HepG2 (cell line): Measurements from ENCODE around the gene PRDM10. TPM values are rescaled to one million over a fixed set of nuclear protein-coding genes. Genes with fewer than 3 reads are reported as not detected.

Source experiments
- FOXP1 ChIP-seq, 2 experiments: fragments of 450-650 bp in 1 of 2; IDR thresholded peaks; 2 replicates each; pipeline ENCODE4 v1.6.1; 2017 to 2018; ENCODE audit warnings: antibody characterized with exemption in 1 of 2
- FOXP4 ChIP-seq: sonication (generic); formaldehyde crosslinking; IDR thresholded peaks from 2 replicates; pipeline ENCODE4 v1.4.0; 2020; ENCODE audit warnings: missing genetic modification reagents
- GFI1 ChIP-seq: sonication (generic); formaldehyde crosslinking; IDR thresholded peaks from 2 replicates; pipeline ENCODE4 v1.5.0; 2020; ENCODE audit warnings: missing genetic modification reagents, mild to moderate bottlenecking, borderline replicate concordance
- HES4 ChIP-seq: sonication (generic); formaldehyde crosslinking; IDR thresholded peaks from 2 replicates; pipeline ENCODE4 v1.9.0; 2021; ENCODE audit warnings: mild to moderate bottlenecking, missing genetic modification reagents, borderline replicate concordance
- HNF4G ChIP-seq, 2 experiments: sonication (generic) in 1 of 2; formaldehyde crosslinking in 1 of 2; IDR thresholded peaks; 2 replicates each; pipeline versions ENCODE4 v1.4.0 to v1.6.1; 2011 to 2020; ENCODE audit warnings: borderline replicate concordance in 2 of 2, low read depth in 2 of 2, mild to moderate bottlenecking in 2 of 2, low read length in 1 of 2, missing genetic modification reagents in 1 of 2, moderate library complexity in 1 of 2
- HNRNPL ChIP-seq: fragments of 200-400 bp; formaldehyde crosslinking; IDR thresholded peaks from 2 replicates; pipeline ENCODE4 v1.6.1; 2017; ENCODE audit warnings: mild to moderate bottlenecking, low read depth, low read length
- KAT7 ChIP-seq: IDR thresholded peaks from 2 replicates; pipeline ENCODE4 v1.6.1; 2018; ENCODE audit warnings: borderline replicate concordance, missing compliant biosample characterization
- LRRFIP1 ChIP-seq: sonication (generic); formaldehyde crosslinking; conservative IDR thresholded peaks from 2 replicates; pipeline ENCODE4 v1.4.0; 2020; ENCODE audit warnings: missing genetic modification reagents
- MAFF ChIP-seq: IDR thresholded peaks from 2 replicates; pipeline ENCODE4 v1.6.1; 2011; ENCODE audit warnings: low read depth, low read length, improper control_type of control experiment
- MEIS2 ChIP-seq: sonication (generic); formaldehyde crosslinking; IDR thresholded peaks from 2 replicates; pipeline ENCODE4 v1.9.0; 2021; ENCODE audit warnings: mild to moderate bottlenecking, missing genetic modification reagents
- MIER2 ChIP-seq: IDR thresholded peaks from 2 replicates; pipeline ENCODE4 v1.6.1; 2016; ENCODE audit warnings: missing biosample characterization, missing genetic modification reagents
- PITX1 ChIP-seq: sonication (generic); formaldehyde crosslinking; IDR thresholded peaks from 2 replicates; pipeline ENCODE4 v1.5.1; 2020; ENCODE audit warnings: mild to moderate bottlenecking, missing genetic modification reagents
- POLR2AphosphoS5 ChIP-seq: IDR thresholded peaks from 2 replicates; pipeline ENCODE4 v1.6.1; 2012; ENCODE audit warnings: low read depth, low read length
- POLR2G ChIP-seq: fragments of 200-400 bp; formaldehyde crosslinking; IDR thresholded peaks from 2 replicates; pipeline ENCODE4 v1.6.1; 2018; ENCODE audit warnings: mild to moderate bottlenecking, low read depth, low read length, moderate library complexity
- PRDM15 ChIP-seq: sonication (generic); formaldehyde crosslinking; IDR thresholded peaks from 2 replicates; pipeline ENCODE4 v1.4.0; 2020; ENCODE audit warnings: missing genetic modification reagents
- SOX5 ChIP-seq: IDR thresholded peaks from 2 replicates; pipeline ENCODE4 v1.6.1; 2016; ENCODE audit warnings: borderline replicate concordance
- SP4 ChIP-seq: sonication (generic); formaldehyde crosslinking; IDR thresholded peaks from 2 replicates; pipeline ENCODE4 v1.8.1; 2023; ENCODE audit warnings: mild to moderate bottlenecking, missing genetic modification reagents
- TCF12 ChIP-seq, 2 experiments: fragments of 450-650 bp in 1 of 2; sonication (generic) in 1 of 2; formaldehyde crosslinking in 1 of 2; IDR thresholded peaks; 2 replicates each; pipeline versions ENCODE4 v1.6.1 to v1.8.0; 2017 to 2022; ENCODE audit warnings: antibody characterized with exemption in 1 of 2, mild to moderate bottlenecking in 1 of 2, missing genetic modification reagents in 1 of 2, moderate library complexity in 1 of 2
- ZC3H13 ChIP-seq: sonication (generic); formaldehyde crosslinking; IDR thresholded peaks from 2 replicates; pipeline ENCODE4 v1.8.1; 2023; ENCODE audit warnings: mild to moderate bottlenecking, missing genetic modification reagents, moderate library complexity
- ZNF17 ChIP-seq: sonication (generic); formaldehyde crosslinking; IDR thresholded peaks from 2 replicates; pipeline ENCODE4 v1.5.0; 2020; ENCODE audit warnings: mild to moderate bottlenecking, missing genetic modification reagents
- ZNF225 ChIP-seq: sonication (generic); formaldehyde crosslinking; IDR thresholded peaks from 2 replicates; pipeline ENCODE4 v1.4.0; 2020; ENCODE audit warnings: mild to moderate bottlenecking, missing genetic modification reagents
- ZNF383 ChIP-seq: sonication (generic); formaldehyde crosslinking; IDR thresholded peaks from 2 replicates; pipeline ENCODE4 v1.4.0; 2020; ENCODE audit warnings: missing genetic modification reagents, mild to moderate bottlenecking, borderline replicate concordance
- ZNF446 ChIP-seq: sonication (generic); formaldehyde crosslinking; IDR thresholded peaks from 2 replicates; pipeline ENCODE4 v1.5.0; 2020; ENCODE audit warnings: mild to moderate bottlenecking, missing genetic modification reagents
- ZSCAN31 ChIP-seq: sonication (generic); formaldehyde crosslinking; IDR thresholded peaks from 2 replicates; pipeline ENCODE4 v1.5.0; 2020; ENCODE audit warnings: low read depth, mild to moderate bottlenecking, missing genetic modification reagents
- polyA plus RNA-seq, 8 experiments: library from polyadenylated mRNA; depleted of rRNA in 3 of 8; stranded (reverse) in 7 of 8; unstranded in 1 of 8; fragments of >200 nt; fragmentation: Illumina TruSeq in 4 of 8; extraction: Trizol in 4 of 8; gene quantifications; 2 replicates each; pipeline versions ENCODE4 v1.2.1 to v1.2.3, GENCODE V29; 2011 to 2016; ENCODE audit warnings: low read depth in 4 of 8, missing spikeins in 1 of 8, mixed read lengths in 1 of 8; ENCODE audit not compliant: insufficient read depth in 1 of 8
- total RNA-seq, 5 experiments: library from RNA; depleted of rRNA; stranded (reverse); fragments of >200 nt; fragmentation: Illumina TruSeq; extraction: Trizol; gene quantifications; 2 replicates each; pipeline ENCODE4 v1.2.3, GENCODE V29; 2016; ENCODE audit warnings: low read depth in 1 of 5

Gene PRDM10
- total and polyA plus RNA-seq, 2 of the 13 experiments (the other 11 are each of a cell fraction or from before 2014, with no cell fraction given), result 5.7 to 5.8 TPM

GRCh38 chr11:130037058-130037457 lies 34.4 kb upstream of the PRDM10 start (continued):
- no peak for TF ChIP-seq PRDM15
- TF ChIP-seq TCF12 (IDR thresholded peaks at IDR 0.05), result no peak
- no peak for TF ChIP-seq TCF12 (CRISPR knock-in tag; IDR thresholded peaks at IDR 0.05)
- TF ChIP-seq FOXP1 (IDR thresholded peaks at IDR 0.05), result no peak
- TF ChIP-seq FOXP1 (CRISPR knock-in tag; IDR thresholded peaks at IDR 0.05), result no peak
- TF ChIP-seq MIER2, result no peak
- no peak for TF ChIP-seq ZSCAN31 (CRISPR knock-in tag)
- TF ChIP-seq SP4 (CRISPR knock-in tag), result no peak
- 0 out of 2 replicates have a peak, but pooled peaks have one; percentile 15 for TF ChIP-seq SOX5 (CRISPR knock-in tag)
- TF ChIP-seq HNRNPL, result no peak
- no peak for TF ChIP-seq ZNF17 (CRISPR knock-in tag)
- TF ChIP-seq KAT7 (CRISPR knock-in tag), result 0 out of 2 replicates have a peak, but pooled peaks have one; percentile 19
- no peak for TF ChIP-seq ZNF446 (CRISPR knock-in tag)
- TF ChIP-seq PITX1 (CRISPR knock-in tag), result no peak
- no peak for TF ChIP-seq HES4 (CRISPR knock-in tag)
- TF ChIP-seq LRRFIP1, result no peak
- TF ChIP-seq MAFF, result peak; percentile 76
- no peak for TF ChIP-seq POLR2AphosphoS5
- TF ChIP-seq GFI1 (CRISPR knock-in tag), result no peak
- TF ChIP-seq ZNF225 (CRISPR knock-in tag), result no peak
- TF ChIP-seq ZC3H13 (CRISPR knock-in tag), result no peak
- no peak for TF ChIP-seq MEIS2 (CRISPR knock-in tag)
- no peak for TF ChIP-seq POLR2G
- TF ChIP-seq FOXP4 (CRISPR knock-in tag), result no peak
- TF ChIP-seq HNF4G (IDR thresholded peaks at IDR 0.05; ENCODE audit: borderline replicate concordance, low read depth, low read length), result no peak
- no peak for TF ChIP-seq HNF4G (CRISPR knock-in tag; IDR thresholded peaks at IDR 0.05; ENCODE audit: borderline replicate concordance, low read depth)
- no peak for TF ChIP-seq ZNF383
